Measurements from ENCODE around the gene NIPBL.

DNA sequence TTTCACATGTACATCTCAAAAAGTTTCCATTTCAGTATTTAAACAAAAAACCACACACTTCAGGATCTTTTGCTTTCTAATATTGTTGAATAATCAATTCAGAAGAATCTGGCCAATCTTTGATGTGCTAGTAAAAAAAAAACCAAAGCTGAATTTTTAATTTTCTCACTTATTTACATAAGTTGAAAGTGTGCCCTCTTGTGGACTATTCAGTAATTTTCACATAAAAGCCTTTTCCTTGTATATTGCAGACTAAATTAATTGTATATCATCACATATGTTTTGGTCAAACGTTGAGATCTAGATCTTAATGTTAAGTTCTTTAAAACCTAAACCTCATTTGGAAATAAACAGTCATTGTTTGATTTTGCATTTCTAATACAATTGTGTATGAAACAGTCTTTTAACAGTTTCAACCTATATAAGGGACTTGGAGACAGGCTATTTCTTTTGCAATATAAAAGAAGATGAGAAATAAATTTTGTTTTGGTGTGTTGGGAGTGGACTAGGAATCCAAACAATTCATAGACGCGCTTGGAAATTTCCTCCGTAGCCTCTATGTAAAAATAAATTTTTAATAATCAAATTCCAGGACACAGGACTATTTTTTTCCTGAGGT is 68.1 kb downstream of the NIPBL start:
- TF ChIP-seq NR2C1 (IDR thresholded peaks at IDR 0.05): no peak
- no peak for TF ChIP-seq MXI1 (IDR thresholded peaks at IDR 0.05; ENCODE audit: low read depth, low read length)
- TF ChIP-seq CREM (IDR thresholded peaks at IDR 0.05; ENCODE audit: low read depth): no peak
- TF ChIP-seq, protein P1, sequence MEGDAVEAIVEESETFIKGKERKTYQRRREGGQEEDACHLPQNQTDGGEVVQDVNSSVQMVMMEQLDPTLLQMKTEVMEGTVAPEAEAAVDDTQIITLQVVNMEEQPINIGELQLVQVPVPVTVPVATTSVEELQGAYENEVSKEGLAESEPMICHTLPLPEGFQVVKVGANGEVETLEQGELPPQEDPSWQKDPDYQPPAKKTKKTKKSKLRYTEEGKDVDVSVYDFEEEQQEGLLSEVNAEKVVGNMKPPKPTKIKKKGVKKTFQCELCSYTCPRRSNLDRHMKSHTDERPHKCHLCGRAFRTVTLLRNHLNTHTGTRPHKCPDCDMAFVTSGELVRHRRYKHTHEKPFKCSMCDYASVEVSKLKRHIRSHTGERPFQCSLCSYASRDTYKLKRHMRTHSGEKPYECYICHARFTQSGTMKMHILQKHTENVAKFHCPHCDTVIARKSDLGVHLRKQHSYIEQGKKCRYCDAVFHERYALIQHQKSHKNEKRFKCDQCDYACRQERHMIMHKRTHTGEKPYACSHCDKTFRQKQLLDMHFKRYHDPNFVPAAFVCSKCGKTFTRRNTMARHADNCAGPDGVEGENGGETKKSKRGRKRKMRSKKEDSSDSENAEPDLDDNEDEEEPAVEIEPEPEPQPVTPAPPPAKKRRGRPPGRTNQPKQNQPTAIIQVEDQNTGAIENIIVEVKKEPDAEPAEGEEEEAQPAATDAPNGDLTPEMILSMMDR (IDR thresholded peaks at IDR 0.05 in 2 of 3, conservative IDR thresholded peaks at IDR 0.05 in 1 of 3; ENCODE audit: control insufficient read depth in 2 of 3, extremely low read depth in 1 of 3, insufficient read depth in 1 of 3, low read depth in 3 of 3, low read length in 3 of 3): peak in 2 of 3 experiments; percentile 44 to 47; a peak in 3 of 6 replicates
- TF ChIP-seq POLR2AphosphoS5 (IDR thresholded peaks at IDR 0.05; ENCODE audit: low read length): no peak
- no peak for TF ChIP-seq KDM1A (IDR thresholded peaks at IDR 0.05; ENCODE audit: borderline replicate concordance)
- no peak for TF ChIP-seq JUND (IDR thresholded peaks at IDR 0.05; ENCODE audit: low read depth, low read length)
- TF ChIP-seq, protein P2, sequence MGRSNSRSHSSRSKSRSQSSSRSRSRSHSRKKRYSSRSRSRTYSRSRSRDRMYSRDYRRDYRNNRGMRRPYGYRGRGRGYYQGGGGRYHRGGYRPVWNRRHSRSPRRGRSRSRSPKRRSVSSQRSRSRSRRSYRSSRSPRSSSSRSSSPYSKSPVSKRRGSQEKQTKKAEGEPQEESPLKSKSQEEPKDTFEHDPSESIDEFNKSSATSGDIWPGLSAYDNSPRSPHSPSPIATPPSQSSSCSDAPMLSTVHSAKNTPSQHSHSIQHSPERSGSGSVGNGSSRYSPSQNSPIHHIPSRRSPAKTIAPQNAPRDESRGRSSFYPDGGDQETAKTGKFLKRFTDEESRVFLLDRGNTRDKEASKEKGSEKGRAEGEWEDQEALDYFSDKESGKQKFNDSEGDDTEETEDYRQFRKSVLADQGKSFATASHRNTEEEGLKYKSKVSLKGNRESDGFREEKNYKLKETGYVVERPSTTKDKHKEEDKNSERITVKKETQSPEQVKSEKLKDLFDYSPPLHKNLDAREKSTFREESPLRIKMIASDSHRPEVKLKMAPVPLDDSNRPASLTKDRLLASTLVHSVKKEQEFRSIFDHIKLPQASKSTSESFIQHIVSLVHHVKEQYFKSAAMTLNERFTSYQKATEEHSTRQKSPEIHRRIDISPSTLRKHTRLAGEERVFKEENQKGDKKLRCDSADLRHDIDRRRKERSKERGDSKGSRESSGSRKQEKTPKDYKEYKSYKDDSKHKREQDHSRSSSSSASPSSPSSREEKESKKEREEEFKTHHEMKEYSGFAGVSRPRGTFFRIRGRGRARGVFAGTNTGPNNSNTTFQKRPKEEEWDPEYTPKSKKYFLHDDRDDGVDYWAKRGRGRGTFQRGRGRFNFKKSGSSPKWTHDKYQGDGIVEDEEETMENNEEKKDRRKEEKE (IDR thresholded peaks at IDR 0.05): no peak
- no peak for TF ChIP-seq SREBF2 (IDR thresholded peaks at IDR 0.05; ENCODE audit: low read length)
- TF ChIP-seq, protein P3, sequence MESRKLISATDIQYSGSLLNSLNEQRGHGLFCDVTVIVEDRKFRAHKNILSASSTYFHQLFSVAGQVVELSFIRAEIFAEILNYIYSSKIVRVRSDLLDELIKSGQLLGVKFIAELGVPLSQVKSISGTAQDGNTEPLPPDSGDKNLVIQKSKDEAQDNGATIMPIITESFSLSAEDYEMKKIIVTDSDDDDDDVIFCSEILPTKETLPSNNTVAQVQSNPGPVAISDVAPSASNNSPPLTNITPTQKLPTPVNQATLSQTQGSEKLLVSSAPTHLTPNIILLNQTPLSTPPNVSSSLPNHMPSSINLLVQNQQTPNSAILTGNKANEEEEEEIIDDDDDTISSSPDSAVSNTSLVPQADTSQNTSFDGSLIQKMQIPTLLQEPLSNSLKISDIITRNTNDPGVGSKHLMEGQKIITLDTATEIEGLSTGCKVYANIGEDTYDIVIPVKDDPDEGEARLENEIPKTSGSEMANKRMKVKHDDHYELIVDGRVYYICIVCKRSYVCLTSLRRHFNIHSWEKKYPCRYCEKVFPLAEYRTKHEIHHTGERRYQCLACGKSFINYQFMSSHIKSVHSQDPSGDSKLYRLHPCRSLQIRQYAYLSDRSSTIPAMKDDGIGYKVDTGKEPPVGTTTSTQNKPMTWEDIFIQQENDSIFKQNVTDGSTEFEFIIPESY (IDR thresholded peaks at IDR 0.05): no peak
- TF ChIP-seq, protein P4, sequence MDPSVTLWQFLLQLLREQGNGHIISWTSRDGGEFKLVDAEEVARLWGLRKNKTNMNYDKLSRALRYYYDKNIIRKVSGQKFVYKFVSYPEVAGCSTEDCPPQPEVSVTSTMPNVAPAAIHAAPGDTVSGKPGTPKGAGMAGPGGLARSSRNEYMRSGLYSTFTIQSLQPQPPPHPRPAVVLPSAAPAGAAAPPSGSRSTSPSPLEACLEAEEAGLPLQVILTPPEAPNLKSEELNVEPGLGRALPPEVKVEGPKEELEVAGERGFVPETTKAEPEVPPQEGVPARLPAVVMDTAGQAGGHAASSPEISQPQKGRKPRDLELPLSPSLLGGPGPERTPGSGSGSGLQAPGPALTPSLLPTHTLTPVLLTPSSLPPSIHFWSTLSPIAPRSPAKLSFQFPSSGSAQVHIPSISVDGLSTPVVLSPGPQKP (IDR thresholded peaks at IDR 0.05; ENCODE audit: low read depth, low read length): no peak
- TF ChIP-seq, protein P5, sequence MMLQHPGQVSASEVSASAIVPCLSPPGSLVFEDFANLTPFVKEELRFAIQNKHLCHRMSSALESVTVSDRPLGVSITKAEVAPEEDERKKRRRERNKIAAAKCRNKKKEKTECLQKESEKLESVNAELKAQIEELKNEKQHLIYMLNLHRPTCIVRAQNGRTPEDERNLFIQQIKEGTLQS (IDR thresholded peaks at IDR 0.05; ENCODE audit: borderline replicate concordance, extremely low read depth, low read depth, low read length): no peak
- TF ChIP-seq STAT3 (IDR thresholded peaks at IDR 0.05; ENCODE audit: low read depth, low read length): no peak
- TF ChIP-seq FOXM1 (IDR thresholded peaks at IDR 0.05; ENCODE audit: low read depth, low read length): no peak
